Measurements from ENCODE around the gene EPN1. TPM values are rescaled to one million over a fixed set of nuclear protein-coding genes. Genes with fewer than 3 reads are reported as not detected.

The EPN1 gene
- total and polyA plus RNA-seq, 9 of the 15 experiments (the other 6 are each of a cell fraction or from before 2014, with no cell fraction given) = 0.08 to 138 (median 12.7) TPM

DNA sequence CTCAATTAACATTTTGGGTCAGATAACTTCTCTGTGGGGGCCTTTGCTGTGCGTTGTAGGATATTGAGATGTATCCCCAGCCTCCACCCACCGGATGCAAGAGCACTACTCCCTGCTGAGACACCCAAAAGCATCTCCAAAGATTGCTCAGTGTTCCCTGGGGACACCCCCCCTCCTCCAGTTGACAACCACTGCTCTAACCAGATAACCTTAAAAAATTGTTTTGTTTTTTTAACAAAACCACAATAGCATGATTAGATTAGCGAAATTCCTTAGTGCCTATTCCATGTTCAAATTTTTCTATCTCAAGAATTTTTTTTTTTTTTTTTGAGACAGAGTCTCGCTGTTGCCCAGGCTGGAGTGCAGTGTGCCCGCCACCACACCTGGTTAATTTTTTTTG lies 2.6 kb upstream of the EPN1 start (continued):
- TF ChIP-seq, protein P1, sequence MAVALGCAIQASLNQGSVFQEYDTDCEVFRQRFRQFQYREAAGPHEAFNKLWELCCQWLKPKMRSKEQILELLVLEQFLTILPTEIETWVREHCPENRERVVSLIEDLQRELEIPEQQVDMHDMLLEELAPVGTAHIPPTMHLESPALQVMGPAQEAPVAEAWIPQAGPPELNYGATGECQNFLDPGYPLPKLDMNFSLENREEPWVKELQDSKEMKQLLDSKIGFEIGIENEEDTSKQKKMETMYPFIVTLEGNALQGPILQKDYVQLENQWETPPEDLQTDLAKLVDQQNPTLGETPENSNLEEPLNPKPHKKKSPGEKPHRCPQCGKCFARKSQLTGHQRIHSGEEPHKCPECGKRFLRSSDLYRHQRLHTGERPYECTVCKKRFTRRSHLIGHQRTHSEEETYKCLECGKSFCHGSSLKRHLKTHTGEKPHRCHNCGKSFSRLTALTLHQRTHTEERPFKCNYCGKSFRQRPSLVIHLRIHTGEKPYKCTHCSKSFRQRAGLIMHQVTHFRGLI (CRISPR knock-in tag; IDR thresholded peaks at IDR 0.05) = no peak
- TF ChIP-seq ZFP30 (CRISPR knock-in tag; IDR thresholded peaks at IDR 0.05; ENCODE audit: borderline replicate concordance) (no peak), ZC3H11A (IDR thresholded peaks at IDR 0.05; ENCODE audit: low read depth, low read length) (no peak), TRIM24 (IDR thresholded peaks at IDR 0.05) (no peak), ZNF707 (CRISPR knock-in tag; conservative IDR thresholded peaks at IDR 0.05) (no peak), ZNF12 (CRISPR knock-in tag; IDR thresholded peaks at IDR 0.05) (no peak), ZNF408 (CRISPR knock-in tag; IDR thresholded peaks at IDR 0.05; ENCODE audit: low read depth) (no peak), MCM2 (IDR thresholded peaks at IDR 0.05; ENCODE audit: low read depth) (no peak), ZKSCAN1 (IDR thresholded peaks at IDR 0.05; ENCODE audit: low read depth, low read length) (no peak), NCOA6 (IDR thresholded peaks at IDR 0.05) (no peak), GATAD2B (IDR thresholded peaks at IDR 0.05; ENCODE audit: borderline replicate concordance) (no peak), RFX1 (IDR thresholded peaks at IDR 0.05) (no peak), MEF2D (tag; conservative IDR thresholded peaks at IDR 0.05; ENCODE audit: low read depth) (no peak), EP300 (IDR thresholded peaks at IDR 0.05; ENCODE audit: low read length) (peak; percentile 61; the same call in 1 of the 2 replicates), ZNF263 (CRISPR knock-in tag; IDR thresholded peaks at IDR 0.05; ENCODE audit: borderline replicate concordance) (peak; percentile 88), GTF2A2 (tag; IDR thresholded peaks at IDR 0.05) (no peak), CBFA2T3 (IDR thresholded peaks at IDR 0.05) (peak; percentile 83)
- TF ChIP-seq, protein P2, sequence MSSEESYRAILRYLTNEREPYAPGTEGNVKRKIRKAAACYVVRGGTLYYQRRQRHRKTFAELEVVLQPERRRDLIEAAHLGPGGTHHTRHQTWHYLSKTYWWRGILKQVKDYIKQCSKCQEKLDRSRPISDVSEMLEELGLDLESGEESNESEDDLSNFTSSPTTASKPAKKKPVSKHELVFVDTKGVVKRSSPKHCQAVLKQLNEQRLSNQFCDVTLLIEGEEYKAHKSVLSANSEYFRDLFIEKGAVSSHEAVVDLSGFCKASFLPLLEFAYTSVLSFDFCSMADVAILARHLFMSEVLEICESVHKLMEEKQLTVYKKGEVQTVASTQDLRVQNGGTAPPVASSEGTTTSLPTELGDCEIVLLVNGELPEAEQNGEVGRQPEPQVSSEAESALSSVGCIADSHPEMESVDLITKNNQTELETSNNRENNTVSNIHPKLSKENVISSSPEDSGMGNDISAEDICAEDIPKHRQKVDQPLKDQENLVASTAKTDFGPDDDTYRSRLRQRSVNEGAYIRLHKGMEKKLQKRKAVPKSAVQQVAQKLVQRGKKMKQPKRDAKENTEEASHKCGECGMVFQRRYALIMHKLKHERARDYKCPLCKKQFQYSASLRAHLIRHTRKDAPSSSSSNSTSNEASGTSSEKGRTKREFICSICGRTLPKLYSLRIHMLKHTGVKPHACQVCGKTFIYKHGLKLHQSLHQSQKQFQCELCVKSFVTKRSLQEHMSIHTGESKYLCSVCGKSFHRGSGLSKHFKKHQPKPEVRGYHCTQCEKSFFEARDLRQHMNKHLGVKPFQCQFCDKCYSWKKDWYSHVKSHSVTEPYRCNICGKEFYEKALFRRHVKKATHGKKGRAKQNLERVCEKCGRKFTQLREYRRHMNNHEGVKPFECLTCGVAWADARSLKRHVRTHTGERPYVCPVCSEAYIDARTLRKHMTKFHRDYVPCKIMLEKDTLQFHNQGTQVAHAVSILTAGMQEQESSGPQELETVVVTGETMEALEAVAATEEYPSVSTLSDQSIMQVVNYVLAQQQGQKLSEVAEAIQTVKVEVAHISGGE (CRISPR knock-in tag; IDR thresholded peaks at IDR 0.05) = peak in 1 of 3 experiments; percentile 54; a peak in 1 of 6 replicates
- TF ChIP-seq, protein P3, sequence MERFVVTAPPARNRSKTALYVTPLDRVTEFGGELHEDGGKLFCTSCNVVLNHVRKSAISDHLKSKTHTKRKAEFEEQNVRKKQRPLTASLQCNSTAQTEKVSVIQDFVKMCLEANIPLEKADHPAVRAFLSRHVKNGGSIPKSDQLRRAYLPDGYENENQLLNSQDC (CRISPR knock-in tag; IDR thresholded peaks at IDR 0.05) = no peak
- TF ChIP-seq, protein P4, sequence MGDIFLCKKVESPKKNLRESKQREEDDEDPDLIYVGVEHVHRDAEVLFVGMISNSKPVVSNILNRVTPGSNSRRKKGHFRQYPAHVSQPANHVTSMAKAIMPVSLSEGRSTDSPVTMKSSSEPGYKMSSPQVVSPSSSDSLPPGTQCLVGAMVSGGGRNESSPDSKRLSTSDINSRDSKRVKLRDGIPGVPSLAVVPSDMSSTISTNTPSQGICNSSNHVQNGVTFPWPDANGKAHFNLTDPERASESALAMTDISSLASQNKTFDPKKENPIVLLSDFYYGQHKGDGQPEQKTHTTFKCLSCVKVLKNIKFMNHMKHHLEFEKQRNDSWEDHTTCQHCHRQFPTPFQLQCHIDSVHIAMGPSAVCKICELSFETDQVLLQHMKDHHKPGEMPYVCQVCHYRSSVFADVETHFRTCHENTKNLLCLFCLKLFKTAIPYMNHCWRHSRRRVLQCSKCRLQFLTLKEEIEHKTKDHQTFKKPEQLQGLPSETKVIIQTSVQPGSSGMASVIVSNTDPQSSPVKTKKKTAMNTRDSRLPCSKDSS (IDR thresholded peaks at IDR 0.05; ENCODE audit: low read depth, partially characterized antibody) = no peak
- TF ChIP-seq, protein P5, sequence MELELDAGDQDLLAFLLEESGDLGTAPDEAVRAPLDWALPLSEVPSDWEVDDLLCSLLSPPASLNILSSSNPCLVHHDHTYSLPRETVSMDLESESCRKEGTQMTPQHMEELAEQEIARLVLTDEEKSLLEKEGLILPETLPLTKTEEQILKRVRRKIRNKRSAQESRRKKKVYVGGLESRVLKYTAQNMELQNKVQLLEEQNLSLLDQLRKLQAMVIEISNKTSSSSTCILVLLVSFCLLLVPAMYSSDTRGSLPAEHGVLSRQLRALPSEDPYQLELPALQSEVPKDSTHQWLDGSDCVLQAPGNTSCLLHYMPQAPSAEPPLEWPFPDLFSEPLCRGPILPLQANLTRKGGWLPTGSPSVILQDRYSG (tag; conservative IDR thresholded peaks at IDR 0.05; ENCODE audit: low read depth) = no peak
- TF ChIP-seq, protein P6, sequence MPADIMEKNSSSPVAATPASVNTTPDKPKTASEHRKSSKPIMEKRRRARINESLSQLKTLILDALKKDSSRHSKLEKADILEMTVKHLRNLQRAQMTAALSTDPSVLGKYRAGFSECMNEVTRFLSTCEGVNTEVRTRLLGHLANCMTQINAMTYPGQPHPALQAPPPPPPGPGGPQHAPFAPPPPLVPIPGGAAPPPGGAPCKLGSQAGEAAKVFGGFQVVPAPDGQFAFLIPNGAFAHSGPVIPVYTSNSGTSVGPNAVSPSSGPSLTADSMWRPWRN (IDR thresholded peaks at IDR 0.05; ENCODE audit: low read depth) = no peak
